CD4-positive, alpha-beta T cell treated with Interleukin-12 subunit alpha and Interleukin-12 subunit beta, for 1 hour (primary cell): Measurements from ENCODE around the gene TMEM253.

Experiments used
- DNase-seq: peaks from one replicate; pipeline ENCODE4 v3.0.0-alpha.2; 2020

Gene TMEM253

GRCh38 chr14:21106176-21106497, 5.3 kb downstream of the TMEM253 start:
- no peak for DNase-seq

- DNase-seq, result peak; percentile 82
Measured at GRCh38 chr14:21106498-21107282, 5.8 kb downstream of the TMEM253 start.

GRCh38 chr14:21107283-21107800, 6.5 kb downstream of the TMEM253 start:
- DNase-seq, result no peak

GRCh38 chr14:21108791-21109190, 7.9 kb downstream of the TMEM253 start:
- no peak for DNase-seq

GRCh38 chr14:21109377-21110138, 8.7 kb downstream of the TMEM253 start:
- DNase-seq, result no peak

- no peak for DNase-seq
Measured at GRCh38 chr14:21112255-21112654, 11.4 kb downstream of the TMEM253 start.

GRCh38 chr14:21113369-21113768, 12.5 kb downstream of the TMEM253 start:
- DNase-seq, result no peak

- DNase-seq, result no peak
Measured at GRCh38 chr14:21118933-21119332, 18.1 kb downstream of the TMEM253 start.

- no peak for DNase-seq
Measured at GRCh38 chr14:21120686-21121085, 19.8 kb downstream of the TMEM253 start.

- DNase-seq, result no peak
Measured at GRCh38 chr14:21121122-21121521, 20.3 kb downstream of the TMEM253 start.

- DNase-seq, result no peak
Measured at GRCh38 chr14:21123429-21123828, 22.6 kb downstream of the TMEM253 start.

- DNase-seq, result no peak
Measured at GRCh38 chr14:21133901-21134300, 33.0 kb downstream of the TMEM253 start.

- DNase-seq, result peak; percentile 16
Measured at GRCh38 chr14:21136024-21136423, 35.2 kb downstream of the TMEM253 start.

GRCh38 chr14:21142357-21142756, 41.5 kb downstream of the TMEM253 start:
- no peak for DNase-seq

GRCh38 chr14:21145437-21145836, 44.6 kb downstream of the TMEM253 start:
- DNase-seq, result no peak

GRCh38 chr14:21149641-21150367, 48.9 kb downstream of the TMEM253 start:
- no peak for DNase-seq
